HG03175 (cell line): ENCODE results near the gene NKAP.
"Not testable (repeated sequence)": the region's sequence is repeated elsewhere in the genome, so short reads cannot be mapped to it uniquely, and the experiment has no call there.

Source experiments
- ATAC-seq: cut with Tn5 transposase; IDR thresholded peaks from one replicate; pipeline ENCODE4 v1.9.1; 2021; ENCODE audit warnings: mild to moderate bottlenecking, moderate library complexity; ENCODE audit not compliant: unreplicated experiment

NKAP gene

GRCh38 chrX:119941336-119941735, 2.2 kb downstream of the NKAP start:
- no peak for ATAC-seq

DNA sequence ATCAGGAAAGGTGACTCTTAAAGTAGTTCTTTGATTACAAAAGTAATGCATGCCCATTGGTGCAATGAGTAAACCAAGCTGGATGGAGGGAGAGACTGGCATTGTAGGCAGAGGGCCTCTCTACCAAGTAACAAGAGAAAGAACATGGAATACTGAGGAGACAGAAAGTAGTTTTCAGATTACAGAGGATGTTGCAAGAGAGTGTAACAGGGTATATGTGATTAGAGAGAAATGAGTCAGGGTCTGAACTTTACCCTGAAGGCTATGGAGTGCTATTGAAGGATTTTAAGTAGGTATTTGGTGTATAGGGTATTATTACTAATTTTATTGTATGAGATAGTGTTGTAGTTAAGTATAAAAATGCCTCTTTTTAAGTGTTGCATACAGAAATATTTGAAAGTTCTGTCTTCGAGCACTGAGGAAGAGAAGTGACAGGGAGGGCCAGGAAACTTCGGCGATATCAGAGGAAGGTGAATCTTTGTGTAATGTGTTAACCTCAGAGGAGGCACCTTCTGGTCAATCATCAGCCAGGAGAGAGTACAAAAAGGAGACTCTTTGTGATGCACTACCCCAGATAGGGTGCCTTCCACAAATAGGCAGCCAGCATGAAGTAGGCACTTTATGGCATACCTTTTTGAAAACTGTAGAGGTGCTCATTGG, 8.2 kb downstream of the NKAP start:
- ATAC-seq, result no peak

DNA sequence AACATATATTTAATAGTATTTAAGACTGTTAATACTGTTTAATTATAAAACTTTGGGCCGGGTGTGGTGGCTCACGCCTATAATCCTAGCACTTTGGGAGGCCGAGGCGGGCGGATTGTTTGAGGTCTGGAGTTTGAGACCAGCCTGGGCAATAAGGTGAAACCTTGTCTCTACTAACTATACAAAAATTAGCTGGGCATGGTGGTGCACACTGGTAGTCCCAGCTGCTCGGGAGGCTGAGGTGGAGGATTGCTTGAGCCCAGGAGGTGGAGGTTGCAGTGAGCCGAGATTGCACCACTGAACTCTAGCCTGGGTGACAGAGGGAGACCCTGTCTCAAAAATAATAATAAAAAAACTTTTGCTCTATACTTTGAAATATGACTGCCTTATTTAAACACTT, 21.2 kb downstream of the NKAP start:
- ATAC-seq, result not testable (repeated sequence)

DNA sequence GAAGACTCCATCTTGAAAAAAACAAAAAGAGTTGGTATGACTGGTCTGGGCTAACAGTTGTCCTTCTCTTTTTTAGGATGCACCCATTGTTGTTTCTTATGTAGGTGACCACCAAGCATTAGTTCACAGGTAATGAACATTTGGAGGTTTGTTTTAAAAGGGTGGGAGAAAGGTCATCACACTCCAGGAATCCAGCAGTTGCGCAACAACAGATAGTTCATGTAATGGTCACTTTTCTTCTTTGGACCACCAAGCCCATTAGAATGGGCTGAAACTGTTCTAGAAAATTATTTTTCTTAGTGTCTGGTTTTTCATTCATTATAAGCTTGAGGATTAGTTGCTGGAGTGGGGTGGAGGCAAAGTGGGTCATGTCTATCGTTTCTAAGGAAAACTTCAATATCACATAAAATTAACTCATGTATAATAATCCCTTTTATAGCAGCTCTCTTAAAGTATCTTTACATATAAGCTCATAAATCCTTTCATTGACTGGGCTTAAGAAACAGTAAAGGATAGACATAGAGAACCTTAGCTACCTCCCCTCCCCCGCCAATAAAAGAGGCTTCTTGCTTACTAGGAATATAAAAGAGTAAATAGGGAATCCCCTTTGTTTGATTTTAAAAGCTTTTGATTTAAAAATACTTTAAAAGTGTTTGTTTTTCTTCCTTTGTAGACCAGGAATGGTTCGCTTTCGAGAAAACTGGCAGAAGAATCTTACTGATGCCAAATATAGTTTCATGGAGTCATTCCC, 23.5 kb downstream of the NKAP start:
- ATAC-seq, result no peak

- no peak for ATAC-seq
These were observed 25.7 kb downstream of the NKAP start for GRCh38 chrX:119917877-119918276.

DNA sequence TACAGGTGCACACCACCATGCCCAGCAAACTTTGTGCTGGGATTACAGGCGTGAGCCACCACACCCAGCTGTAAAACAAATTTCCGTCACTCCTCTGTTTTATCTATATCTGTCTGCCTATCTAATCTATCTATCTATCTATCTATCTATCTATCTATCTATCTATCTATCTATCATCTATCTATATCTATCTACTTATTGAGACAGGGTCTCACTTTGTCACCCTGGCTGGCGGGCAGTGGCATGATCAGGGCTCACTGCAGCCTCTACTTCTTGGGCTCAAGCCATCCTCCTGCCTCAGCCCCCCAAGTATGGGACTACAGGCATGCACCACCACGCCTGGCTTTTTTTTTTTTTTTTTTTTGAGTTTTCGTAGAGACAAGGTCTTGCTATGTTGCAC, 27.2 kb downstream of the NKAP start:
- no peak for ATAC-seq

DNA sequence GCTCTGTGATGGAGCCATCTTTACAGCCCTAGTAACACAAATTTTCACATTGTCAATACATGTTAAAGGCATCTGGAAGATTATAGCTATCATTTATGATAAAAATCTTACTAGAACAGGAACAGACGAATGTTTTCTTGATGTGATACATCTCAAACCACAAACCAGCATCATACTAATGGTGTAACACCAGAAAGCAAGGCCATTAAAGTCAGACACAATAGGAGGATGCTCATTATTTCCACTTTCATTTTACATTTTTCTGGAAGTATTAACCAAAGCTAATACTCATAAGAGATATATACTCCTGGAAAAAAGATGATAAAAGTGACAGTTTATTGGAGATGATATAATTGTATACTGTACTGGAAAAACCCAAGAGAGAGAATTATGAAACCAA, 42.6 kb downstream of the NKAP start:
- ATAC-seq, result no peak

DNA sequence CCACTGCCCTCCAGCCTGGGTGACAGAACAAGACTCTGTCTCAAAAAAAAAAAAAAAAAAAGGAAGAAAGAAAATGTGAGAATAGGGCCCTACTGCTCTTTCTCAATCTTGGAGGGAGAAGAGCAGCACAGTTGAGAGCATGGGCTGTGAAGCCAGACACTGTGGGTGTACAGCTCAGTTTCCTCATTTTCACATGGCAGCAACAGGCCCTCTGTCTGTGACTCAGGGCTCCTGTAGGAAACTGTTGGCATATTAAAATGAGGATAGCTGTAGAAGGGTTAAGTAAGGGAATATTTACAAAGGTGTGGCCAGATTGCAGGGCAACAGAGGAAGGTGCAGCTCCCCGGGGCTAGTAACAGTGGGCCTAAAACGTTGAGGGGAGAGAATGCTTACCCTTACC, 44.4 kb downstream of the NKAP start:
- no peak for ATAC-seq

DNA sequence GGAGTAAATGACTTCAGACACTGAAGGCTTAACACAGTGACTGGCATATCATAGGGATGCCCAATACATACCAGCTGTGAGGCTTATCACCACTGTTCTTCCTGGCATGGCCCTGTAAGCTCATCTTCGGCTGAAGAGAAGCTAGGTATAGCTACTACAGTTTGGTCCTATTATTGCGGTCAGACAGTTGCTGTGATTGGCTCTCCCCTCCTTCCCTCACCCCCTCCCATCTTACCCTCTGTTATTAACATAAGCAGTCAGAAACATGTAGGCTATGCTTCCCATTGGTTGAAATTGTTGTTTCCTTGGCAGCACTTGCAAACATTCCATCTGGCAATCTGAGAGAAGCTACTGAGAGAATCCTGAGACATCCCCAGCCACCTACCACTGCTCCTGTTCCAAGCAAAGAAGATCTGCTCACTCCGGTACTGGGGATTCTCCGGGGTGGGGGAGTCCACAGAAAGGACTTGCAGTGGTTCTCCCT, 47.7 kb downstream of the NKAP start, which contains the start of gene AKAP14:
Gene AKAP14, plus strand, starts transcription at position 51 of the 484 bp plus-strand sequence. CDS start 7,331 bp downstream, outside the sequence.
- no peak for ATAC-seq

DNA sequence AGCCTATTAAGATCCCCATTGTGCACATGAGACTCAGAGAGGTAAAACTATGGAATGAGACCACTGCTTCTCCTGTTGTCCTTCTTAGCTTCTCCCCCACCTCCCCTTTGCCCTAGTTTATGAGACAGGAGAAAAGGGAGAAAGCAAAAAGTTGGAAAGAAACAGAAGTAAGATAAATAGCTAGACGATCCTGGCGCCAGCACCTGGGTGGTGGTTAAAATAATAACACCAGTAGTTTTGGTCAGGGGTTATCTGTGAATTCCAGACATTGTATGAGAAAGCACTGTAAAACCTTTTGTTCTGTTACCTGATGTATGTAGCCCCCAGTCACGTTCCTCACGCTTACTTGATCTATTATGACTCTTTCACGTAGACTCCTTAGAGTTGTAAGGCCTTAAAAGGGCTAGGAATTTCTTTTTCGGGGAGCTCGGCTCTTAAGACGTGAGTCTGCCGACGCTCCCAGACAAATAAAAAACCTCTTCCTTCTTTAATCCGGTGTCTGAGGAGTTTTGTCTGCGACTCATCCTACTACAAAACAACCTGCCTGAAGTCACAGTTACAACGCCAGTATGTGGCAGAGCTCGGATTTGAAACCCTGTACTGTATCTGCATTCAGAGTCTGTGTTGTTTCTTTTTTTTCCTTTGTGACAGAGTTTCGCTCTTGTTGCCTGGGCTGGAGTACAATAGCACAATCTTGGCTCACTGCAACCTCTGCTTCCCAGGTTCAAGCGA, 51.4 kb downstream of the NKAP start:
- ATAC-seq, result not testable (repeated sequence)

GRCh38 chrX:119890626-119891025, 52.9 kb downstream of the NKAP start:
- ATAC-seq, result not testable (repeated sequence)

DNA sequence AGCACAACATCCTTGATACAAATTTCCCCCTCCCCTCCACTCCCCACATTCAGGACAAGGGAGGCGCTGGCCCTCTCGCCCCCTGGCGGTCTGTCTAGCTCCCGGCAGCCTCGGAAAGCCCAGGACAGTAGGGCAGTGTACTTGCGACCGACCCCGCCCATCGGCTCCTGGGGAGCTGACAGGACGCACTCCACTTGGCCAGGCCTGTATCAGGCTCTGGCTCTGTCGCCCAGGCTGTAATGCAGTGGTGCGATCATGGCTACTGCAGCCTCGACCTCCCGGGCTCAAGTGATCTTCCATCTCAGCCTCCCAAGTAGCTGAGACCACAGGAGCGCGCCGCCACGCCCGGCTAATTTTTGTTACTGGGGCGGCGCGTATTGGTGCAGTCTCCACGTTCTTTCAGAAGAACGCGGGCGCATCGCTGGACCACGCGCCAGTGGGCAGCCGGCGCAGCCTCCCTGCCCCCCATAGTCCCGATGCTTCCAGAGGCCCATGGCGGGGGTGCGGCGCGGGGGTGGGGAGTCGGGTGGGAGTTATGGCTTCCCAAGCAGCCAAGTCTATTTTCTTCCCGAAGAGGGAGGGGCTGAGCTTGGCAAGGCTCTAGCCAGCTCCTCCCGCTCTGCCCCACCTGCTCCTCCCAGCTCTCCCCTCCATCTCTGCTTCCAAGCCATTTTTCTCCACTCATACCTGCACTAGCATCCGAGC, 55.7 kb downstream of the NKAP start:
- peak; percentile 87 for ATAC-seq

DNA sequence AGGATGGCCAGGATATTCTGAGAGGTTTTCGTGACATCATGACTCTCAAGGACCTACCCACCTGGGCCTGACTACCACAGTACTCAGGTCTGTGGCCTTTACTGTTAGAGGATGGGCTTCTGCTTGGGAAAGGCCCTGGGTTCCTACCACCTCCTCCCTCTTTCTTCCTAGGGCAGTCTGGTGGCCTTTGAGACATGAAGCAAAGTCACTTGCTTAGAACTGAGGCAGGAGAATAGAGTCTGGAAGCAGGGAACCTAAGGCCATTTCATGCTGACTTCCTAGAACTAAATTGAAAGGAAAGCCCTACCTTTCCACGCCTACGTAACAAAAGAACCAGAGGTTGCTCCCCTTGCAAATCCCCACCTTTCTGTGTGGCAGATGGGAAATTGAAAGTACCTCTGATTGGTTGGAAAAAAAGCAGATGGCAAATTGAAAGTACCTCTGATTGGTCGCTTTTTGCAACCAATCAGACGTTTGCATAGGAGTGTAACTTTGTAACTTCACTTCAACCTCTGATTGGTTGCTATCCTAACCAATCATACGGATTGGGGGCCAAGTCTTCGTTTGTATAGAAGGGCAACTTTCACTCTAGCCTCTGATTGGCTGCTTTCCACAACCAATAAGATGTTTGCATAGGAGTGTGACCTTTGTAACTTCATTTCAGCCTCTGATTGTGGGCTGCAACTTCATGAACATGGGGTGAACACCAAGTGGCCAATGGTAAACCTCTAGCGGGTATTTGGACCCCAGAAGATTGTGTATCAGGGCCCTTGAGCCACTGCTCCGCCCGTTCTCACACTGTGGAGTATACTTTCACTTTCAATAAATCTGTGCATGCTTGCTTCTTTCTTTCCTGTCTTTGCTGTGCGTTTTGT, 57.8 kb downstream of the NKAP start:
- ATAC-seq, result peak; percentile 48

GRCh38 chrX:119880552-119881437, 62.8 kb downstream of the NKAP start:
- peak; percentile 83 for ATAC-seq

DNA sequence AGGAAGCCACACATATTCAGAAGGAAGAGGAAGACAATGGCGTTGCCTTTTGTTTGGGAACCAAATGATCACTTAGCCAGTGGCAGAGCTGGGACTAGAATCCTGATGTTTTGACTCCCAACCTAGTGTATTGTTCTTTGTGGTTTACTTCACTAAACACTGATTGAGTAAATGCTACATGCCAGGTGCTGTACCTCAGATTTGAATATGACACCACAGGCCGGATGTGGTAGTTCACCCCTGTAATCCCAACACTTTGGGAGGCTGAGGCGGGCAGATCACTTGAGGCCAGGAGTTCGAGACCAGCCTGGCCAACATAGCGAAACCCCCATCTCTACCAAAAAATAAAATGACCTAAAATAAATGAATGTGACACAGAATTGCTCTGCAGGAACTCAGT, 63.5 kb downstream of the NKAP start:
- ATAC-seq, result no peak

GRCh38 chrX:119878740-119879139, 64.8 kb downstream of the NKAP start:
- no peak for ATAC-seq

DNA sequence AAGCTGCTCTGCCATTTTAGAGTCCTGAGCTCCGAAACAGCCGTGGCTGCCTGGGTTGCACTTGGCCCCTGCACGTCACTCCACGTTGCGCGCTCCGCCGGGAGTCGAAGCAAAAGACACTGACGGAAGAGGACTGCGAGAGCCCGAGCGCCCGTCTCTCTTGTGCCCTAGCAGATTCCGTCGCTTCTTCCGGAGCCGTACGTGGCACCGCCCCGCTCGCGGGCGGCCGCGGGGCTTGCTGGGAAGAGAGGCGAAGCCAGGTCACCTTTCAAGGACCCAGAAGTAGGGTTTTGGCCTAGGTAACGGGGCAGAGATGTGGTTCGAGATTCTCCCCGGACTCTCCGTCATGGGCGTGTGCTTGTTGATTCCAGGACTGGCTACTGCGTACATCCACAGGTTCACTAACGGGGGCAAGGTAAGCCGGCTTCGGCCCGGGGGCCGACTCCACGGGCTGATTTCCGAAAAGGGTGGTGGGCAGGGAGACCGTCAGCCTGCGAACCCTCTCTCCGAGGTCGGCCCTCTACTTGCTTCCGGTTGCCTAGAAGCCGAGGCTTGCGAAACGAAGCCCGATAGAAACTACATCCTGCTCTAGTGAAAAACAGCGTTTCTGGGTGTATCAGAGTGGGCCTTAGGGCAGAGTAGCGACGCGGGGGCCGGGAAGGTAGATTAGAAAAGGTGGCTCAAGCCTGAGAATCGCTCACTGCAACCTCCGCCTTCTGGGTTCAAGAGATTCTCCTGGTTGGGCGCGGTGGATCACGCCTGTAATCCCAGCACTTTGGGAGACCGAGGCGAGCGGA, 71.8 kb downstream of the NKAP start, which contains the start of the genes NDUFA1 and RNF113A:
Gene NDUFA1, plus strand, starts transcription at position 234 of the 797 bp plus-strand sequence. Its CDS starts 80 bp downstream, at position 314.
Gene RNF113A, minus strand, starts transcription at position 135 of the 797 bp plus-strand sequence. Its CDS starts 120 bp downstream, at position 15.
- ATAC-seq, result peak; percentile 92

GRCh38 chrX:119871245-119871598, 72.3 kb downstream of the NKAP start:
- ATAC-seq, result peak; percentile 36
